NCI-H1436 treated with DMSO at 0.1 percent for 48 hours (cell line): ENCODE data around the gene TTC6.
A peak's percentile ranks its signal among the peaks of the same experiment; 100 is the strongest.

ENCODE experiments used
- DNase-seq: peaks from one replicate; lab custom pipeline; 2025; lab: John Stamatoyannopoulos, UW

Gene TTC6

GRCh38 chr14:37585101-37585511 is 10.3 kb upstream of the TTC6 start:
- no peak for DNase-seq

- DNase-seq, result no peak
Observed at GRCh38 chr14:37585971-37586796, 9.2 kb upstream of the TTC6 start.

GRCh38 chr14:37586797-37587130 is 8.7 kb upstream of the TTC6 start:
- DNase-seq, result no peak

GRCh38 chr14:37587131-37587803 is 8.2 kb upstream of the TTC6 start:
- no peak for DNase-seq

GRCh38 chr14:37587881-37588666 is 7.4 kb upstream of the TTC6 start:
- no peak for DNase-seq

- no peak for DNase-seq
Observed at GRCh38 chr14:37588667-37588955, 6.8 kb upstream of the TTC6 start.

- no peak for DNase-seq
Observed at GRCh38 chr14:37588956-37589714, 6.3 kb upstream of the TTC6 start.

- DNase-seq, result no peak
Observed at GRCh38 chr14:37589715-37590427, 5.6 kb upstream of the TTC6 start.

GRCh38 chr14:37590428-37591139 is 4.8 kb upstream of the TTC6 start:
- DNase-seq, result no peak

- DNase-seq, result no peak
Observed at GRCh38 chr14:37591311-37591940, 4.0 kb upstream of the TTC6 start.

- DNase-seq, result no peak
Observed at GRCh38 chr14:37591941-37592481, 3.4 kb upstream of the TTC6 start.

- DNase-seq, result no peak
Observed at GRCh38 chr14:37592482-37593408, 2.7 kb upstream of the TTC6 start.

GRCh38 chr14:37593511-37594237 is 1.8 kb upstream of the TTC6 start:
- DNase-seq, result no peak

- DNase-seq, result peak; percentile 31
Observed at GRCh38 chr14:37594238-37594970, 1.0 kb upstream of the TTC6 start.

- DNase-seq, result peak; percentile 75
Observed at GRCh38 chr14:37595809-37596621, 586 bp downstream of the TTC6 start.

- no peak for DNase-seq
Observed at GRCh38 chr14:37596790-37597472, 1.5 kb downstream of the TTC6 start.
